MM.1S (cell line): ENCODE measurements around the gene HIPK2.

Experiments
- EZH2 ChIP-seq: fragments of 300-600 bp; sonication (generic); optimal IDR thresholded peaks from 2 replicates; pipeline ENCODE3; 2017; ENCODE audit warnings: low read depth, mild to moderate bottlenecking, antibody characterized with exemption, low read length, mixed read lengths
- EZH2phosphoT487 ChIP-seq: fragments of 300-600 bp; sonication (generic); IDR thresholded peaks from 2 replicates; pipeline ENCODE4 v1.6.1; 2018; ENCODE audit warnings: antibody characterized with exemption, low read length
- TF ChIP-seq, protein P1 (sequence below): fragments of 300-600 bp; sonication (generic); IDR thresholded peaks from 2 replicates; pipeline ENCODE4 v1.5.1; 2016; ENCODE audit warnings: antibody characterized with exemption, low read length, mixed read lengths

GRCh38 chr7:139571190-139571589 is 206.6 kb downstream of the HIPK2 start:
- TF ChIP-seq, protein P1, sequence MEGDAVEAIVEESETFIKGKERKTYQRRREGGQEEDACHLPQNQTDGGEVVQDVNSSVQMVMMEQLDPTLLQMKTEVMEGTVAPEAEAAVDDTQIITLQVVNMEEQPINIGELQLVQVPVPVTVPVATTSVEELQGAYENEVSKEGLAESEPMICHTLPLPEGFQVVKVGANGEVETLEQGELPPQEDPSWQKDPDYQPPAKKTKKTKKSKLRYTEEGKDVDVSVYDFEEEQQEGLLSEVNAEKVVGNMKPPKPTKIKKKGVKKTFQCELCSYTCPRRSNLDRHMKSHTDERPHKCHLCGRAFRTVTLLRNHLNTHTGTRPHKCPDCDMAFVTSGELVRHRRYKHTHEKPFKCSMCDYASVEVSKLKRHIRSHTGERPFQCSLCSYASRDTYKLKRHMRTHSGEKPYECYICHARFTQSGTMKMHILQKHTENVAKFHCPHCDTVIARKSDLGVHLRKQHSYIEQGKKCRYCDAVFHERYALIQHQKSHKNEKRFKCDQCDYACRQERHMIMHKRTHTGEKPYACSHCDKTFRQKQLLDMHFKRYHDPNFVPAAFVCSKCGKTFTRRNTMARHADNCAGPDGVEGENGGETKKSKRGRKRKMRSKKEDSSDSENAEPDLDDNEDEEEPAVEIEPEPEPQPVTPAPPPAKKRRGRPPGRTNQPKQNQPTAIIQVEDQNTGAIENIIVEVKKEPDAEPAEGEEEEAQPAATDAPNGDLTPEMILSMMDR: no peak
- no peak for TF ChIP-seq EZH2
- no peak for TF ChIP-seq EZH2phosphoT487
